Adrenal gland (tissue), 5 donors: Measurements from ENCODE around the gene IGFALS.

ENCODE experiments used
- POLR2A ChIP-seq, 2 donors: fragments of 450-650 bp; IDR thresholded peaks; one replicate each; pipeline ENCODE4 v1.6.1; 2017; ENCODE audit warnings: antibody characterized with exemption in 2 of 2, mild to moderate bottlenecking in 2 of 2, moderate library complexity in 1 of 2
- TF ChIP-seq, protein P1 (sequence below), 6 experiments: fragments of 450-650 bp in 4 of 6; fragments of 200-600 bp in 2 of 6; sonication (generic) in 1 of 6; IDR thresholded peaks; 1 replicate in 5 of 6; 2 replicates in 1 of 6; pipeline versions ENCODE4 v1.5.1 to v1.8.0; 2016 to 2021; ENCODE audit warnings: antibody characterized with exemption in 6 of 6, mild to moderate bottlenecking in 2 of 6, moderate library complexity in 1 of 6
- donor health status: DM: no; HTN: no; CAD: no.

DNA sequence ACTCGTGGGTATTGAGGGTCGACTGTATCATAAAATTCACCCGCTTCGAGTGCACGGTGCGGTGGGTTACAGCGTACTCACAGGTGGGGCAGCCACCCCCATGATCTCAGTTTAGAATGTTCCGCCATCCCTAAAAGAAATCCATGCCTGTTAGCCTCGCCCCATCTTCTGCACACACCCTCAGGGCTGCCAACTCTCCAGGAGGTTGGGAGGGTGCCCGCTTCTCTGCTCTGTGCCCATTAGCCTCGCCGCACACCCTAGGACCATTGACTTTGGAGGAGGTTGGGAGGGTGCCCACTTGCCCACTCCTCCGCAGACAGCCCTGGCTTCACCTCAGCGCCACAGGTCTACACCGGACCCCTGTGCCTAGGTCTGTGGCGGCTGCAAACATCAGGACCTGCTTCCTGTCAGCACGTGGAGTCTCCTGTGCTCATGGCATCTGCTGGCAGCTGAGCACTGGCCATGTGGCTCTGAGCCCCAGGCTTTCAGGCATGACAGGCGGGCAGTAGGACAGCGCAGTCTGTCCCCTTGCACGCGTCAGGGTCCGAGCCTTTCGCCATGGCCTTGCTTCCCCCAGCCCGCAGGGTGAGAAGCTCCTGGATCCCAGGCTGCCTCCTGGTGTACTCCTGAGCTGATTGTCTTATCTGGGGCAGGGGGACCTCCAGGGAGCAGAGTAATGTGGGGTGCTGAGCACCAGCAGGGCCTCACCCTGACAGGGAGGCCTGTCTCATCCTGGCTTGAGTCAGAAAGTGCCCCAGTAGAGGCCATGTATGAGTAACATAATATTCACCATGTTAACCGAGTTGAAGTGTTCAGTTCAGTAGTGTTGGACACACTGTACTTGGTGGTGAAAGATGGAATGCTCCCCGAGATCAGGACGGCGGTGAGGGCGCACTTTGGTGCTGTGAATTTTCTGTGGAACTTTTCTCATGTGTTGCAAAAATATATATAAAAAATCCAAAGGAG lies 44.1 kb downstream of the IGFALS start:
- TF ChIP-seq, protein P1, sequence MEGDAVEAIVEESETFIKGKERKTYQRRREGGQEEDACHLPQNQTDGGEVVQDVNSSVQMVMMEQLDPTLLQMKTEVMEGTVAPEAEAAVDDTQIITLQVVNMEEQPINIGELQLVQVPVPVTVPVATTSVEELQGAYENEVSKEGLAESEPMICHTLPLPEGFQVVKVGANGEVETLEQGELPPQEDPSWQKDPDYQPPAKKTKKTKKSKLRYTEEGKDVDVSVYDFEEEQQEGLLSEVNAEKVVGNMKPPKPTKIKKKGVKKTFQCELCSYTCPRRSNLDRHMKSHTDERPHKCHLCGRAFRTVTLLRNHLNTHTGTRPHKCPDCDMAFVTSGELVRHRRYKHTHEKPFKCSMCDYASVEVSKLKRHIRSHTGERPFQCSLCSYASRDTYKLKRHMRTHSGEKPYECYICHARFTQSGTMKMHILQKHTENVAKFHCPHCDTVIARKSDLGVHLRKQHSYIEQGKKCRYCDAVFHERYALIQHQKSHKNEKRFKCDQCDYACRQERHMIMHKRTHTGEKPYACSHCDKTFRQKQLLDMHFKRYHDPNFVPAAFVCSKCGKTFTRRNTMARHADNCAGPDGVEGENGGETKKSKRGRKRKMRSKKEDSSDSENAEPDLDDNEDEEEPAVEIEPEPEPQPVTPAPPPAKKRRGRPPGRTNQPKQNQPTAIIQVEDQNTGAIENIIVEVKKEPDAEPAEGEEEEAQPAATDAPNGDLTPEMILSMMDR (IDR thresholded peaks at IDR 0.05) = no peak
- no peak for TF ChIP-seq POLR2A (IDR thresholded peaks at IDR 0.05)
